NT2/D1 (cell line): Measurements from ENCODE around the gene DIP2A.

Source experiments
- SUZ12 ChIP-seq: IDR thresholded peaks from 2 replicates; pipeline ENCODE4 v1.6.1; 2011; ENCODE audit not compliant: insufficient read length, insufficient read depth; ENCODE audit errors: extremely low read depth
- YY1 ChIP-seq: IDR thresholded peaks from 2 replicates; pipeline ENCODE4 v1.6.1; 2011; ENCODE audit not compliant: insufficient read length, insufficient read depth
- ZNF274 ChIP-seq: IDR thresholded peaks from 2 replicates; pipeline ENCODE4 v1.6.1; 2011; ENCODE audit warnings: mild to moderate bottlenecking, low read depth, low read length

DNA sequence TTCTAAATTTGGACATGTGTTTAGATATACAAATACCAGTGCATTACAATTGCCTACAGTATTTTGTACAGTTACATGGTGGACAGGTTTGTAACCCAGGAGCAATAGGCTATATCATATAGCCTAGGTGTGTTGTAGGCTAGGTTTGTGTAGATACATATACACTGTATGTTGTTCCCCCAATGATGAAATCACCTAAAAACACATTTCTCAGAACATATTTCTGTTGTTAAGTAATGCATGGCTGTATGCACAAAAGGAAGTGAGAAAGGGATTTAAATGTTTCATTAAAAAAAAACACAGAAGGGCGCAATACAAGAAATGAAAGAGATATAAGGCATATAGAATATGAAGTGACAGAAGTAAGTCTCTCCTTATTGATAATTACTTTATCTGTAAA lies 114.2 kb downstream of the DIP2A start:
- TF ChIP-seq ZNF274 (no peak), YY1 (no peak), SUZ12 (no peak)
